ENCODE data around the gene SS18L1. TPM values are rescaled to one million over a fixed set of nuclear protein-coding genes. Genes with fewer than 3 reads are reported as not detected.

SS18L1 gene
- total and polyA plus RNA-seq, 3 donors from 2014 or later, result 16.2 to 69.5 (median 54.6) TPM

DNA sequence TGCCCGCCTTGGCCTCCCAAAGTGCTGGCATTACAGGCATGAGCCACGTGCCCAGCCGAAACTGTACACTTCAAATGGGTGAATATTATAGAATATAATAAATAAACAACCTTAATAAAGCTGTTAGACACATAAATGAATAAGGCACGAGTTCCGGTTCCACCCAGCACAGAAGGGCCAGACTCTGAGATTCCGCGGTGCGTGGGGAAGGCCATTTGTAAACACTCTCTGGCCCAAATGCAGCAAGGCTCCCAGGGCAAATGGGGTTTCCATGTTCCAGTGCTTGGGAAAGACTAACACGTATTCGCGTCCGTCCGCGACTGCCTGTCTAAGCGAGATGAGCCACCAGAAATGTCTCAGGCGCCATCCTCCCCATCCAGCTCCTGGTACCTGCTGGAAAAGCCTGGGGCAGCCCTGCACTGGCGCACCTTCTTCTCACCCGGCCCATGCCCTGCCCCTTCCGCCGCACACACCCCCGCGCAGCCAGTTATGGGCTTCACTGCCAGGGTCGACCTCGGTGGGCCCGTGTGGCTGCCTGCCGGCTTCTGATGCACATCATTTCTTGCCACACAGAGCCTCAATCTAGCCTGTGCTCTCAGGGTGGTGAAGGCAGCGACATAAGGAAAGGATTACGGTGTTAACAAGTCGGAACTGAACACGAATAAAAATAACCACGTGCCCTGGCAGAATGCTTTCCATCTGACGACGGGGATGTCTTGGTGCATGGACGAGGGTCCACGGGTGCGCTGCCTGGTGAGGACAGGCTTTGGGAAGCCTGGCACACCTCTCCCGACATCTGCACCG lies 26.8 kb upstream of the SS18L1 start:
- no peak for TF ChIP-seq POLR2A (IDR thresholded peaks at IDR 0.05)
- no peak for TF ChIP-seq CTCF (IDR thresholded peaks at IDR 0.05)
- intact Hi-C loops (cut with DNase I; ENCODE audit: low total_unique reads), result no loop called here
- no peak for DNase-seq
- no peak overlapping the region for H3K4me3 ChIP-seq
- no peaks in the 10 kb centered on the region for H3K27me3 ChIP-seq
- H3K4me1 ChIP-seq, result peaks cover 4% of the 10 kb centered on the region
- H3K36me3 ChIP-seq (ENCODE audit: low read depth, missing control alignments), result no peaks in the 10 kb centered on the region
- H3K9me3 ChIP-seq, result no peaks in the 10 kb centered on the region
- H3K27ac ChIP-seq, result no peak overlapping the region
- 65 to 80% methylated on average over 31 to 38 of the region's 38 CpGs for WGBS, 2 donors

GRCh38 chr20:62117362-62117646 lies 26.3 kb upstream of the SS18L1 start:
- intact Hi-C loops (cut with DNase I; ENCODE audit: low total_unique reads), result no loop called here
- DNase-seq, result peak; percentile 58
- H3K27me3 ChIP-seq, result no peaks in the 10 kb centered on the region
- H3K9me3 ChIP-seq, result no peaks in the 10 kb centered on the region
- H3K4me1 ChIP-seq, result peaks cover 4% of the 10 kb centered on the region
- no peak overlapping the region for H3K4me3 ChIP-seq
- 23% methylated on average over 9 of the region's 9 CpGs; no CpG with 5 or more reads in 1 of the 2 donors for WGBS, 2 donors
- no peaks in the 10 kb centered on the region for H3K36me3 ChIP-seq (ENCODE audit: low read depth, missing control alignments)
- TF ChIP-seq CTCF (IDR thresholded peaks at IDR 0.05) (no peak), POLR2A (IDR thresholded peaks at IDR 0.05) (no peak)
- H3K27ac ChIP-seq, result no peak overlapping the region

DNA sequence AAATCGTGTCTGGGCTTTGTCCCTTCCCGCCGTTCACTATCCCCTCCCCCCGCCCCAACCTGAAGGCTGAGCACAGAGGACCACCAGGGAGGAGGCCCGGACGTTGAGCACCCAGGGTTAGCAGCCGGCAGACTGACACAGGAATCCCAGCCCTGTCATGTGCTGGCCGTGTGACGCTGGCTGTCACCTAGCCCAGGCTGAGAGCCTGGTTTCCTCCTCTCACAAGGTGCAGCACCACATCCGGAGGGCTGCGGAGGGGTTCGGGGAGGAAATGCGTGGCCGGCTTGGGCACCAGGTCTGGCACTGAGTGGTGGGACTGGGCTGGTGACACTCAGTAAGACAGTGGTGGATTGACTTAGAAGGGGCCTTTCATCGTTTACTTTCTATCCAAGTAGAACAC lies 25.9 kb upstream of the SS18L1 start:
- Histone ChIP-seq H3K4me1 (peaks cover 4% of the 10 kb centered on the region), H3K9me3 (no peaks in the 10 kb centered on the region), H3K4me3 (no peak overlapping the region), H3K27ac (no peak overlapping the region), H3K27me3 (no peaks in the 10 kb centered on the region), H3K36me3 (ENCODE audit: low read depth, missing control alignments) (no peaks in the 10 kb centered on the region)
- intact Hi-C loops (cut with DNase I; ENCODE audit: low total_unique reads), result no loop called here
- DNase-seq, result peak; percentile 43
- 45 to 66% methylated on average over 10 to 15 of the region's 15 CpGs for WGBS, 2 donors
- no peak for TF ChIP-seq POLR2A (IDR thresholded peaks at IDR 0.05)
- TF ChIP-seq CTCF (IDR thresholded peaks at IDR 0.05), result no peak

GRCh38 chr20:62118113-62119043 lies 25.2 kb upstream of the SS18L1 start:
- H3K9me3 ChIP-seq, result no peaks in the 10 kb centered on the region
- DNase-seq, result no peak
- 69 to 70% methylated on average over 17 to 21 of the region's 21 CpGs for WGBS, 2 donors
- H3K4me3 ChIP-seq, result no peak overlapping the region
- TF ChIP-seq CTCF (IDR thresholded peaks at IDR 0.05) (no peak), POLR2A (IDR thresholded peaks at IDR 0.05) (no peak)
- peaks cover 6% of the 10 kb centered on the region for H3K4me1 ChIP-seq
- H3K36me3 ChIP-seq (ENCODE audit: low read depth, missing control alignments), result no peaks in the 10 kb centered on the region
- no peaks in the 10 kb centered on the region for H3K27me3 ChIP-seq
- no peak overlapping the region for H3K27ac ChIP-seq
- intact Hi-C loops (cut with DNase I; ENCODE audit: low total_unique reads), result no loop called here

All from testis (tissue), 3 donors.